Keratinocyte (primary cell): ENCODE data around the gene PER1.

ENCODE experiments used
- EZH2 ChIP-seq: IDR thresholded peaks from one replicate; pipeline ENCODE4 v1.6.1; 2012; ENCODE audit warnings: inconsistent platforms, mild to moderate bottlenecking, low read length, moderate library complexity
- TF ChIP-seq, protein P1 (sequence below), 3 experiments: IDR thresholded peaks in 1 of 3; conservative IDR thresholded peaks in 1 of 3; optimal IDR thresholded peaks in 1 of 3; 2 replicates in 2 of 3; 3 replicates in 1 of 3; pipeline versions ENCODE3 to v1.5.1; 2011; ENCODE audit warnings: low read length in 3 of 3, mild to moderate bottlenecking in 3 of 3, moderate library complexity in 2 of 3, control low read depth in 1 of 3, inconsistent platforms in 1 of 3; ENCODE audit not compliant: insufficient read depth in 2 of 3; ENCODE audit errors: extremely low read depth in 1 of 3

DNA sequence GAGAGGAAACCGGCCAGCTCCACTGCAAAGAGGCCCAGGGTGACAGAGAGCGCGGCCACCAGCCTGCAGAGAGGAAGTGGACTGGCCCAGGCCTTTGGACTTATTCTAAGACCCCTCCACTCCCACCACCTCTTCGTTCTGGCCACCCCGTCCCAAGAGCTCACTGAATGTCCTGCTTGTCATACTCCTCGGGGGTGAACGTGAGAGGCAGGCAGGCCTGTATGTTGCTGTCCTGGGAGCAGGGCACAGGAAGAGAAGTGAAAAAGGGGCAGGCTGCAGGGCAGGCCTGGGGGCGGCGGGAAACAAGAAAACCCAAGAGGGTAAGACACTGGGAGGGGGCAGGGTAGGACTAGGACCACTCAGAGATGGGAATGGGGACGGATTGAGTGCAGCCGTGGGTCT, 23.6 kb upstream of the PER1 start:
- TF ChIP-seq, protein P1, sequence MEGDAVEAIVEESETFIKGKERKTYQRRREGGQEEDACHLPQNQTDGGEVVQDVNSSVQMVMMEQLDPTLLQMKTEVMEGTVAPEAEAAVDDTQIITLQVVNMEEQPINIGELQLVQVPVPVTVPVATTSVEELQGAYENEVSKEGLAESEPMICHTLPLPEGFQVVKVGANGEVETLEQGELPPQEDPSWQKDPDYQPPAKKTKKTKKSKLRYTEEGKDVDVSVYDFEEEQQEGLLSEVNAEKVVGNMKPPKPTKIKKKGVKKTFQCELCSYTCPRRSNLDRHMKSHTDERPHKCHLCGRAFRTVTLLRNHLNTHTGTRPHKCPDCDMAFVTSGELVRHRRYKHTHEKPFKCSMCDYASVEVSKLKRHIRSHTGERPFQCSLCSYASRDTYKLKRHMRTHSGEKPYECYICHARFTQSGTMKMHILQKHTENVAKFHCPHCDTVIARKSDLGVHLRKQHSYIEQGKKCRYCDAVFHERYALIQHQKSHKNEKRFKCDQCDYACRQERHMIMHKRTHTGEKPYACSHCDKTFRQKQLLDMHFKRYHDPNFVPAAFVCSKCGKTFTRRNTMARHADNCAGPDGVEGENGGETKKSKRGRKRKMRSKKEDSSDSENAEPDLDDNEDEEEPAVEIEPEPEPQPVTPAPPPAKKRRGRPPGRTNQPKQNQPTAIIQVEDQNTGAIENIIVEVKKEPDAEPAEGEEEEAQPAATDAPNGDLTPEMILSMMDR (optimal IDR thresholded peaks at IDR 0.05 in 1 of 3, IDR thresholded peaks at IDR 0.05 in 1 of 3, conservative IDR thresholded peaks at IDR 0.05 in 1 of 3; ENCODE audit: extremely low read depth in 1 of 3, insufficient read depth in 2 of 3, low read length in 3 of 3): no peak
- TF ChIP-seq EZH2: no peak
